WTC11 (cell line): ENCODE data around the gene WSCD2. TPM values are rescaled to one million over a fixed set of nuclear protein-coding genes. Genes with fewer than 3 reads are reported as not detected.

Experiments
- ATAC-seq: fragments of 200-7000 bp; cut with Tn5 transposase; 2 replicates; pipeline ENCODE4 v1.10.0; 2021; ENCODE audit warnings: mild to moderate bottlenecking, moderate library complexity
- CTCF ChIA-PET: fragments of 300-600 bp; sonication (Branson Sonifier 250); formaldehyde crosslinking; loops from one replicate; lab custom pipeline; 2021; ENCODE audit warnings: antibody characterized with exemption; lab: Charles Lee
- POLR2A ChIA-PET: fragments of 350-600 bp; sonication (Branson Sonifier 250); formaldehyde crosslinking; loops from one replicate; lab custom pipeline; 2021; ENCODE audit warnings: antibody characterized with exemption; lab: Charles Lee
- DNase-seq: peaks from one replicate; pipeline ENCODE4 v3.0.0; 2021; ENCODE audit warnings: low spot score
- H3K27ac Mint-ChIP-seq: 2 replicates; pipeline ENCODE4 v1.8.0; 2021; ENCODE audit warnings: mixed read lengths
- H3K27me3 Mint-ChIP-seq: 2 replicates; pipeline ENCODE4 v1.8.0; 2021; ENCODE audit warnings: low read depth, mild to moderate bottlenecking, moderate library complexity, mixed read lengths
- H3K36me3 Mint-ChIP-seq: 2 replicates; pipeline ENCODE4 v1.8.0; 2021; ENCODE audit warnings: mixed read lengths
- H3K4me1 Mint-ChIP-seq: 2 replicates; pipeline ENCODE4 v1.8.0; 2022; ENCODE audit warnings: mixed read lengths
- H3K4me3 Mint-ChIP-seq: 2 replicates; pipeline ENCODE4 v1.8.0; 2021; ENCODE audit warnings: mild to moderate bottlenecking, moderate library complexity, mixed read lengths
- H3K9me3 Mint-ChIP-seq: 2 replicates; pipeline ENCODE4 v1.8.0; 2021; ENCODE audit warnings: mixed read lengths
- ARID4B ChIP-seq: sonication (generic); formaldehyde crosslinking; IDR thresholded peaks from 2 replicates; pipeline ENCODE4 v1.8.0; 2023; ENCODE audit warnings: missing genetic modification reagents, mild to moderate bottlenecking, borderline replicate concordance
- ATF3 ChIP-seq: sonication (generic); formaldehyde crosslinking; conservative IDR thresholded peaks from 2 replicates; pipeline ENCODE4 v1.8.1; 2022; ENCODE audit warnings: mild to moderate bottlenecking, missing genetic modification reagents
- ATF6 ChIP-seq: sonication (generic); formaldehyde crosslinking; IDR thresholded peaks from 2 replicates; pipeline ENCODE4 v1.8.1; 2023; ENCODE audit warnings: mild to moderate bottlenecking, missing genetic modification reagents
- E2F5 ChIP-seq: sonication (generic); formaldehyde crosslinking; IDR thresholded peaks from 2 replicates; pipeline ENCODE4 v1.8.1; 2022; ENCODE audit warnings: mild to moderate bottlenecking, moderate library complexity, missing genetic modification reagents
- EMX1 ChIP-seq: fragments of 250-450 bp; sonication (Bioruptor Pico); IDR thresholded peaks from 2 replicates; pipeline ENCODE4 v1.8.0; 2021; ENCODE audit warnings: mild to moderate bottlenecking
- FOXP4 ChIP-seq: sonication (generic); formaldehyde crosslinking; IDR thresholded peaks from 2 replicates; pipeline ENCODE4 v1.8.0; 2022; ENCODE audit warnings: mild to moderate bottlenecking, missing genetic modification reagents
- HMGA2 ChIP-seq: fragments of 250-450 bp; sonication (Bioruptor Pico); IDR thresholded peaks from 2 replicates; pipeline ENCODE4 v1.4.0; 2021; ENCODE audit warnings: mild to moderate bottlenecking, moderate library complexity
- PRDM15 ChIP-seq: sonication (generic); formaldehyde crosslinking; IDR thresholded peaks from 2 replicates; pipeline ENCODE4 v1.8.0; 2022; ENCODE audit warnings: missing genetic modification reagents
- PRRX2 ChIP-seq: fragments of 250-450 bp; sonication (Bioruptor Pico); IDR thresholded peaks from 2 replicates; pipeline ENCODE4 v1.8.0; 2021; ENCODE audit warnings: mild to moderate bottlenecking
- TEAD4 ChIP-seq: sonication (generic); formaldehyde crosslinking; IDR thresholded peaks from 2 replicates; pipeline ENCODE4 v1.8.0; 2022; ENCODE audit warnings: mild to moderate bottlenecking, missing genetic modification reagents
- ZNF121 ChIP-seq: sonication (generic); formaldehyde crosslinking; IDR thresholded peaks from 2 replicates; pipeline ENCODE4 v1.8.0; 2023; ENCODE audit warnings: missing genetic modification reagents
- ZNF317 ChIP-seq: sonication (generic); formaldehyde crosslinking; IDR thresholded peaks from 2 replicates; pipeline ENCODE4 v1.8.1; 2023; ENCODE audit warnings: low read depth, mild to moderate bottlenecking, moderate library complexity, missing genetic modification reagents, borderline replicate concordance
- ZNF396 ChIP-seq: fragments of 250-450 bp; sonication (Bioruptor Pico); IDR thresholded peaks from 2 replicates; pipeline ENCODE4 v1.8.0; 2021; ENCODE audit warnings: mild to moderate bottlenecking, moderate library complexity, borderline replicate concordance
- total RNA-seq: library from RNA; stranded (reverse); gene quantifications from 3 replicates; pipeline ENCODE4 v1.2.3, GENCODE V29; 2021

Gene WSCD2
- total RNA-seq, 1 experiment from 2014 or later = 1.1 TPM

GRCh38 chr12:108194585-108194984, 65.5 kb downstream of the WSCD2 start:
- no peak overlapping the region for H3K27ac Mint-ChIP-seq
- peaks cover 8% of the 10 kb centered on the region for H3K4me1 Mint-ChIP-seq
- no peaks in the 10 kb centered on the region for H3K36me3 Mint-ChIP-seq
- no peak overlapping the region for H3K4me3 Mint-ChIP-seq
- peak; percentile 26; the same call in 1 of the 2 replicates for ATAC-seq
- H3K9me3 Mint-ChIP-seq = no peaks in the 10 kb centered on the region
- no peak for TF ChIP-seq ZNF121 (CRISPR knock-in tag)
- no peak for TF ChIP-seq ARID4B
- no peak for TF ChIP-seq FOXP4 (CRISPR knock-in tag)
- TF ChIP-seq PRRX2 (CRISPR knock-in tag) = no peak
- TF ChIP-seq HMGA2 (CRISPR knock-in tag) = no peak
- TF ChIP-seq PRDM15 (CRISPR knock-in tag) = no peak
- no peak for TF ChIP-seq ZNF396 (CRISPR knock-in tag)
- TF ChIP-seq E2F5 (CRISPR knock-in tag) = no peak
- no peak for TF ChIP-seq ATF6 (CRISPR knock-in tag)
- no peak for TF ChIP-seq ATF3 (CRISPR knock-in tag)
- no peak for TF ChIP-seq TEAD4
- no peak for TF ChIP-seq EMX1 (CRISPR knock-in tag)
- no peak for TF ChIP-seq ZNF317 (CRISPR knock-in tag)
- ChIA-PET POLR2A (no interaction called here), CTCF (interaction anchor here (0.7 to 2.6 kb wide), 28 partner anchors 7 to 317 kb away, joined by 3 to 17 read pairs (median 4); partner anchors contain the start of gene WSCD2)
- DNase-seq = no peak
- H3K27me3 Mint-ChIP-seq = no peaks in the 10 kb centered on the region
